ENCODE measurements around the gene RFFL. TPM values are rescaled to one million over a fixed set of nuclear protein-coding genes. Genes with fewer than 3 reads are reported as not detected.

Gene RFFL
- total RNA-seq, 1 experiment from 2014 or later, result 30.3 TPM

DNA sequence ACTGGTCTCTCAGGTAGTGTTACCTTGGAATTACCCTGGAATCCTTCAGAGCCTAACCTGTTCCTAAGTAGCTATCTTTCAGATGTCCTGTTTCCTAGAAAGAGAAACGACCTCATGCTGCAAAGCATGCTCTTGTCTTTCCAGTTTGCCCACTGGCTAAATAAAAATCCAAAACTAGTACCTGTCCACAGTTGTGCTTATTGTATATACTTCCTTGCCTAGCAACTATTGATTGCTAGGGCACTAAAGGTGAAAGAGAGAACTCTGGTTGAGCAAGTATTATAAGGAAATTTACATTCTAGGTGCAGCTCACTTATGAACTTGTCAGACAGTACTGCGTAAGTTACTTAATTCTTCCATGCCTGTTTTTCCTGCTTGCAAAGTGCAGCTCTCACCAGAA lies 44.7 kb downstream of the RFFL start:
- ChIA-PET POLR2A (no interaction called here), CTCF (interaction anchor here (0.6 to 1.1 kb wide), 3 partner anchors 37 to 101 kb away, joined by 3 to 6 read pairs (median 4); no protein-coding TSS in a partner anchor)
- DNase-seq (ENCODE audit: low spot score) (no peak), ATAC-seq (no peak)
- Mint-ChIP-seq H3K27me3 (ENCODE audit: low read depth) (no peaks in the 10 kb centered on the region), H3K9me3 (no peaks in the 10 kb centered on the region), H3K27ac (no peak overlapping the region), H3K4me3 (no peak overlapping the region), H3K36me3 (peaks cover 10% of the 10 kb centered on the region; the same call in 1 of the 2 replicates), H3K4me1 (no peaks in the 10 kb centered on the region)
- TF ChIP-seq, protein P1, sequence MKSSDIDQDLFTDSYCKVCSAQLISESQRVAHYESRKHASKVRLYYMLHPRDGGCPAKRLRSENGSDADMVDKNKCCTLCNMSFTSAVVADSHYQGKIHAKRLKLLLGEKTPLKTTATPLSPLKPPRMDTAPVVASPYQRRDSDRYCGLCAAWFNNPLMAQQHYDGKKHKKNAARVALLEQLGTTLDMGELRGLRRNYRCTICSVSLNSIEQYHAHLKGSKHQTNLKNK (CRISPR knock-in tag; IDR thresholded peaks at IDR 0.05), result no peak
- no peak for TF ChIP-seq ZNF671 (CRISPR knock-in tag; IDR thresholded peaks at IDR 0.05)
- TF ChIP-seq ZNF121 (CRISPR knock-in tag; IDR thresholded peaks at IDR 0.05), result no peak
- TF ChIP-seq, protein P2, sequence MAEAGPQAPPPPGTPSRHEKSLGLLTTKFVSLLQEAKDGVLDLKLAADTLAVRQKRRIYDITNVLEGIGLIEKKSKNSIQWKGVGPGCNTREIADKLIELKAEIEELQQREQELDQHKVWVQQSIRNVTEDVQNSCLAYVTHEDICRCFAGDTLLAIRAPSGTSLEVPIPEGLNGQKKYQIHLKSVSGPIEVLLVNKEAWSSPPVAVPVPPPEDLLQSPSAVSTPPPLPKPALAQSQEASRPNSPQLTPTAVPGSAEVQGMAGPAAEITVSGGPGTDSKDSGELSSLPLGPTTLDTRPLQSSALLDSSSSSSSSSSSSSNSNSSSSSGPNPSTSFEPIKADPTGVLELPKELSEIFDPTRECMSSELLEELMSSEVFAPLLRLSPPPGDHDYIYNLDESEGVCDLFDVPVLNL (CRISPR knock-in tag; IDR thresholded peaks at IDR 0.05; ENCODE audit: borderline replicate concordance, low read depth), result no peak
- TF ChIP-seq JAZF1 (CRISPR knock-in tag; IDR thresholded peaks at IDR 0.05), result no peak
- no peak for TF ChIP-seq ZNF263 (CRISPR knock-in tag; IDR thresholded peaks at IDR 0.05; ENCODE audit: low read depth)
- TF ChIP-seq OVOL2 (CRISPR knock-in tag; IDR thresholded peaks at IDR 0.05; ENCODE audit: borderline replicate concordance), result no peak
- TF ChIP-seq, protein P3, sequence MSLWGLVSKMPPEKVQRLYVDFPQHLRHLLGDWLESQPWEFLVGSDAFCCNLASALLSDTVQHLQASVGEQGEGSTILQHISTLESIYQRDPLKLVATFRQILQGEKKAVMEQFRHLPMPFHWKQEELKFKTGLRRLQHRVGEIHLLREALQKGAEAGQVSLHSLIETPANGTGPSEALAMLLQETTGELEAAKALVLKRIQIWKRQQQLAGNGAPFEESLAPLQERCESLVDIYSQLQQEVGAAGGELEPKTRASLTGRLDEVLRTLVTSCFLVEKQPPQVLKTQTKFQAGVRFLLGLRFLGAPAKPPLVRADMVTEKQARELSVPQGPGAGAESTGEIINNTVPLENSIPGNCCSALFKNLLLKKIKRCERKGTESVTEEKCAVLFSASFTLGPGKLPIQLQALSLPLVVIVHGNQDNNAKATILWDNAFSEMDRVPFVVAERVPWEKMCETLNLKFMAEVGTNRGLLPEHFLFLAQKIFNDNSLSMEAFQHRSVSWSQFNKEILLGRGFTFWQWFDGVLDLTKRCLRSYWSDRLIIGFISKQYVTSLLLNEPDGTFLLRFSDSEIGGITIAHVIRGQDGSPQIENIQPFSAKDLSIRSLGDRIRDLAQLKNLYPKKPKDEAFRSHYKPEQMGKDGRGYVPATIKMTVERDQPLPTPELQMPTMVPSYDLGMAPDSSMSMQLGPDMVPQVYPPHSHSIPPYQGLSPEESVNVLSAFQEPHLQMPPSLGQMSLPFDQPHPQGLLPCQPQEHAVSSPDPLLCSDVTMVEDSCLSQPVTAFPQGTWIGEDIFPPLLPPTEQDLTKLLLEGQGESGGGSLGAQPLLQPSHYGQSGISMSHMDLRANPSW (CRISPR knock-in tag; conservative IDR thresholded peaks at IDR 0.05; ENCODE audit: low read depth), result no peak
- no peak for TF ChIP-seq ZBTB21 (CRISPR knock-in tag; IDR thresholded peaks at IDR 0.05; ENCODE audit: borderline replicate concordance)
- TF ChIP-seq, protein P4, sequence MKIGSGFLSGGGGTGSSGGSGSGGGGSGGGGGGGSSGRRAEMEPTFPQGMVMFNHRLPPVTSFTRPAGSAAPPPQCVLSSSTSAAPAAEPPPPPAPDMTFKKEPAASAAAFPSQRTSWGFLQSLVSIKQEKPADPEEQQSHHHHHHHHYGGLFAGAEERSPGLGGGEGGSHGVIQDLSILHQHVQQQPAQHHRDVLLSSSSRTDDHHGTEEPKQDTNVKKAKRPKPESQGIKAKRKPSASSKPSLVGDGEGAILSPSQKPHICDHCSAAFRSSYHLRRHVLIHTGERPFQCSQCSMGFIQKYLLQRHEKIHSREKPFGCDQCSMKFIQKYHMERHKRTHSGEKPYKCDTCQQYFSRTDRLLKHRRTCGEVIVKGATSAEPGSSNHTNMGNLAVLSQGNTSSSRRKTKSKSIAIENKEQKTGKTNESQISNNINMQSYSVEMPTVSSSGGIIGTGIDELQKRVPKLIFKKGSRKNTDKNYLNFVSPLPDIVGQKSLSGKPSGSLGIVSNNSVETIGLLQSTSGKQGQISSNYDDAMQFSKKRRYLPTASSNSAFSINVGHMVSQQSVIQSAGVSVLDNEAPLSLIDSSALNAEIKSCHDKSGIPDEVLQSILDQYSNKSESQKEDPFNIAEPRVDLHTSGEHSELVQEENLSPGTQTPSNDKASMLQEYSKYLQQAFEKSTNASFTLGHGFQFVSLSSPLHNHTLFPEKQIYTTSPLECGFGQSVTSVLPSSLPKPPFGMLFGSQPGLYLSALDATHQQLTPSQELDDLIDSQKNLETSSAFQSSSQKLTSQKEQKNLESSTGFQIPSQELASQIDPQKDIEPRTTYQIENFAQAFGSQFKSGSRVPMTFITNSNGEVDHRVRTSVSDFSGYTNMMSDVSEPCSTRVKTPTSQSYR (CRISPR knock-in tag; IDR thresholded peaks at IDR 0.05), result no peak
- TF ChIP-seq, protein P5, sequence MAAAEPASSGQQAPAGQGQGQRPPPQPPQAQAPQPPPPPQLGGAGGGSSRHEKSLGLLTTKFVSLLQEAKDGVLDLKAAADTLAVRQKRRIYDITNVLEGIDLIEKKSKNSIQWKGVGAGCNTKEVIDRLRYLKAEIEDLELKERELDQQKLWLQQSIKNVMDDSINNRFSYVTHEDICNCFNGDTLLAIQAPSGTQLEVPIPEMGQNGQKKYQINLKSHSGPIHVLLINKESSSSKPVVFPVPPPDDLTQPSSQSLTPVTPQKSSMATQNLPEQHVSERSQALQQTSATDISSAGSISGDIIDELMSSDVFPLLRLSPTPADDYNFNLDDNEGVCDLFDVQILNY (CRISPR knock-in tag; IDR thresholded peaks at IDR 0.05), result no peak
- TF ChIP-seq, protein P6, sequence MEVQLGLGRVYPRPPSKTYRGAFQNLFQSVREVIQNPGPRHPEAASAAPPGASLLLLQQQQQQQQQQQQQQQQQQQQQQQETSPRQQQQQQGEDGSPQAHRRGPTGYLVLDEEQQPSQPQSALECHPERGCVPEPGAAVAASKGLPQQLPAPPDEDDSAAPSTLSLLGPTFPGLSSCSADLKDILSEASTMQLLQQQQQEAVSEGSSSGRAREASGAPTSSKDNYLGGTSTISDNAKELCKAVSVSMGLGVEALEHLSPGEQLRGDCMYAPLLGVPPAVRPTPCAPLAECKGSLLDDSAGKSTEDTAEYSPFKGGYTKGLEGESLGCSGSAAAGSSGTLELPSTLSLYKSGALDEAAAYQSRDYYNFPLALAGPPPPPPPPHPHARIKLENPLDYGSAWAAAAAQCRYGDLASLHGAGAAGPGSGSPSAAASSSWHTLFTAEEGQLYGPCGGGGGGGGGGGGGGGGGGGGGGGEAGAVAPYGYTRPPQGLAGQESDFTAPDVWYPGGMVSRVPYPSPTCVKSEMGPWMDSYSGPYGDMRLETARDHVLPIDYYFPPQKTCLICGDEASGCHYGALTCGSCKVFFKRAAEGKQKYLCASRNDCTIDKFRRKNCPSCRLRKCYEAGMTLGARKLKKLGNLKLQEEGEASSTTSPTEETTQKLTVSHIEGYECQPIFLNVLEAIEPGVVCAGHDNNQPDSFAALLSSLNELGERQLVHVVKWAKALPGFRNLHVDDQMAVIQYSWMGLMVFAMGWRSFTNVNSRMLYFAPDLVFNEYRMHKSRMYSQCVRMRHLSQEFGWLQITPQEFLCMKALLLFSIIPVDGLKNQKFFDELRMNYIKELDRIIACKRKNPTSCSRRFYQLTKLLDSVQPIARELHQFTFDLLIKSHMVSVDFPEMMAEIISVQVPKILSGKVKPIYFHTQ (CRISPR knock-in tag; IDR thresholded peaks at IDR 0.05), result no peak
- TF ChIP-seq, protein P7, sequence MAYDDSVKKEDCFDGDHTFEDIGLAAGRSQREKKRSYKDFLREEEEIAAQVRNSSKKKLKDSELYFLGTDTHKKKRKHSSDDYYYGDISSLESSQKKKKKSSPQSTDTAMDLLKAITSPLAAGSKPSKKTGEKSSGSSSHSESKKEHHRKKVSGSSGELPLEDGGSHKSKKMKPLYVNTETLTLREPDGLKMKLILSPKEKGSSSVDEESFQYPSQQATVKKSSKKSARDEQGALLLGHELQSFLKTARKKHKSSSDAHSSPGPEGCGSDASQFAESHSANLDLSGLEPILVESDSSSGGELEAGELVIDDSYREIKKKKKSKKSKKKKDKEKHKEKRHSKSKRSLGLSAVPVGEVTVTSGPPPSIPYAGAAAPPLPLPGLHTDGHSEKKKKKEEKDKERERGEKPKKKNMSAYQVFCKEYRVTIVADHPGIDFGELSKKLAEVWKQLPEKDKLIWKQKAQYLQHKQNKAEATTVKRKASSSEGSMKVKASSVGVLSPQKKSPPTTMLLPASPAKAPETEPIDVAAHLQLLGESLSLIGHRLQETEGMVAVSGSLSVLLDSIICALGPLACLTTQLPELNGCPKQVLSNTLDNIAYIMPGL (CRISPR knock-in tag; IDR thresholded peaks at IDR 0.05), result no peak
- TF ChIP-seq, protein P8, sequence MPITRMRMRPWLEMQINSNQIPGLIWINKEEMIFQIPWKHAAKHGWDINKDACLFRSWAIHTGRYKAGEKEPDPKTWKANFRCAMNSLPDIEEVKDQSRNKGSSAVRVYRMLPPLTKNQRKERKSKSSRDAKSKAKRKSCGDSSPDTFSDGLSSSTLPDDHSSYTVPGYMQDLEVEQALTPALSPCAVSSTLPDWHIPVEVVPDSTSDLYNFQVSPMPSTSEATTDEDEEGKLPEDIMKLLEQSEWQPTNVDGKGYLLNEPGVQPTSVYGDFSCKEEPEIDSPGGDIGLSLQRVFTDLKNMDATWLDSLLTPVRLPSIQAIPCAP (CRISPR knock-in tag; IDR thresholded peaks at IDR 0.05), result no peak
- TF ChIP-seq, protein P9, sequence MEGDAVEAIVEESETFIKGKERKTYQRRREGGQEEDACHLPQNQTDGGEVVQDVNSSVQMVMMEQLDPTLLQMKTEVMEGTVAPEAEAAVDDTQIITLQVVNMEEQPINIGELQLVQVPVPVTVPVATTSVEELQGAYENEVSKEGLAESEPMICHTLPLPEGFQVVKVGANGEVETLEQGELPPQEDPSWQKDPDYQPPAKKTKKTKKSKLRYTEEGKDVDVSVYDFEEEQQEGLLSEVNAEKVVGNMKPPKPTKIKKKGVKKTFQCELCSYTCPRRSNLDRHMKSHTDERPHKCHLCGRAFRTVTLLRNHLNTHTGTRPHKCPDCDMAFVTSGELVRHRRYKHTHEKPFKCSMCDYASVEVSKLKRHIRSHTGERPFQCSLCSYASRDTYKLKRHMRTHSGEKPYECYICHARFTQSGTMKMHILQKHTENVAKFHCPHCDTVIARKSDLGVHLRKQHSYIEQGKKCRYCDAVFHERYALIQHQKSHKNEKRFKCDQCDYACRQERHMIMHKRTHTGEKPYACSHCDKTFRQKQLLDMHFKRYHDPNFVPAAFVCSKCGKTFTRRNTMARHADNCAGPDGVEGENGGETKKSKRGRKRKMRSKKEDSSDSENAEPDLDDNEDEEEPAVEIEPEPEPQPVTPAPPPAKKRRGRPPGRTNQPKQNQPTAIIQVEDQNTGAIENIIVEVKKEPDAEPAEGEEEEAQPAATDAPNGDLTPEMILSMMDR (IDR thresholded peaks at IDR 0.05), result no peak
- no peak for TF ChIP-seq NR2C2 (CRISPR knock-in tag; IDR thresholded peaks at IDR 0.05)

Measured in WTC11 (cell line).